Activated CD4-positive, alpha-beta T cell treated with anti-CD3 and anti-CD28 coated beads, Interleukin-2, amount 50 U/mL, for 16 hours (primary cell): ENCODE results near the gene ANKRD29.

Source experiments
- DNase-seq: peaks from one replicate; pipeline ENCODE4 v3.0.0-alpha.2; 2020

ANKRD29 gene

DNA sequence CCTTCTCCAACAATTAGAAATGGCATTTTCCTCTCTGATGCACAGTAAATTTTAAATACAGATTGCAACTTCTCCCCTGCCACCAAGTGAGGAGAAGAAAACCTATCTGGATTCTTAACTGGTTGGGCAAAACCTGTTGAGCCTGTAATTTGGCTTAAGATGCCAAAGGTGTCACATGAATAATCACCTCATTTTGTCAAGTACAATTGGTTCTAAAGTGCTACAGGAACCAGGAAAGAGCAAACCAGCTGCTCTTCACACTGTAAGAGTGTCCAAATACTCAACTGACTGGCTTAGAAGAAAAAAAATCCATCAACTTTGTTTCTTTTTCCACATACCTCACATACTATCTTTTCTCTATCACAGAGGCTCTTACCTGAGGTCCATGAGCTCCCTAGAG, 111.8 kb downstream of the ANKRD29 start:
- no peak for DNase-seq
